Thyroid gland (tissue), 4 donors: ENCODE results near the gene NDC80.

Experiments used
- POLR2A ChIP-seq, 2 donors: fragments of 450-650 bp; IDR thresholded peaks; one replicate each; pipeline ENCODE4 v1.6.1; 2017; ENCODE audit warnings: antibody characterized with exemption in 2 of 2, mild to moderate bottlenecking in 2 of 2, moderate library complexity in 1 of 2
- TF ChIP-seq, protein P1 (sequence below), 6 experiments: fragments of 200-600 bp in 3 of 6; fragments of 450-650 bp in 3 of 6; sonication (generic) in 3 of 6; IDR thresholded peaks; one replicate each; pipeline ENCODE4 v1.5.1; 2016 to 2019; ENCODE audit warnings: antibody characterized with exemption in 6 of 6, mild to moderate bottlenecking in 2 of 6, inconsistent platforms in 1 of 6, moderate library complexity in 1 of 6

GRCh38 chr18:2618009-2618408, 46.7 kb downstream of the NDC80 start:
- TF ChIP-seq, protein P1, sequence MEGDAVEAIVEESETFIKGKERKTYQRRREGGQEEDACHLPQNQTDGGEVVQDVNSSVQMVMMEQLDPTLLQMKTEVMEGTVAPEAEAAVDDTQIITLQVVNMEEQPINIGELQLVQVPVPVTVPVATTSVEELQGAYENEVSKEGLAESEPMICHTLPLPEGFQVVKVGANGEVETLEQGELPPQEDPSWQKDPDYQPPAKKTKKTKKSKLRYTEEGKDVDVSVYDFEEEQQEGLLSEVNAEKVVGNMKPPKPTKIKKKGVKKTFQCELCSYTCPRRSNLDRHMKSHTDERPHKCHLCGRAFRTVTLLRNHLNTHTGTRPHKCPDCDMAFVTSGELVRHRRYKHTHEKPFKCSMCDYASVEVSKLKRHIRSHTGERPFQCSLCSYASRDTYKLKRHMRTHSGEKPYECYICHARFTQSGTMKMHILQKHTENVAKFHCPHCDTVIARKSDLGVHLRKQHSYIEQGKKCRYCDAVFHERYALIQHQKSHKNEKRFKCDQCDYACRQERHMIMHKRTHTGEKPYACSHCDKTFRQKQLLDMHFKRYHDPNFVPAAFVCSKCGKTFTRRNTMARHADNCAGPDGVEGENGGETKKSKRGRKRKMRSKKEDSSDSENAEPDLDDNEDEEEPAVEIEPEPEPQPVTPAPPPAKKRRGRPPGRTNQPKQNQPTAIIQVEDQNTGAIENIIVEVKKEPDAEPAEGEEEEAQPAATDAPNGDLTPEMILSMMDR (IDR thresholded peaks at IDR 0.05): no peak
- no peak for TF ChIP-seq POLR2A (IDR thresholded peaks at IDR 0.05)
